ENCODE measurements around the gene PRKN.

Gene PRKN

GRCh38 chr6:162181741-162182401 lies 545.7 kb downstream of the PRKN start:
- H3K36me3 ChIP-seq (ENCODE audit: insufficient read depth, low read length): no peaks in the 10 kb centered on the region
- no peaks in the 10 kb centered on the region for H3K9me3 ChIP-seq (ENCODE audit: control insufficient read depth, insufficient read depth, low read length)
- no peaks in the 10 kb centered on the region for H3K4me1 ChIP-seq (ENCODE audit: insufficient read depth, low read length)
- H3K9ac ChIP-seq (ENCODE audit: low read depth, low read length): no peak overlapping the region

- H3K9me3 ChIP-seq (ENCODE audit: control insufficient read depth, insufficient read depth, low read length): no peaks in the 10 kb centered on the region
- no peaks in the 10 kb centered on the region for H3K4me1 ChIP-seq (ENCODE audit: insufficient read depth, low read length)
- no peaks in the 10 kb centered on the region for H3K36me3 ChIP-seq (ENCODE audit: insufficient read depth, low read length)
- no peak overlapping the region for H3K9ac ChIP-seq (ENCODE audit: low read depth, low read length)
These were observed 546.5 kb downstream of the PRKN start for GRCh38 chr6:162181111-162181510.

- Histone ChIP-seq H3K9ac (ENCODE audit: low read depth, low read length) (no peak overlapping the region), H3K9me3 (ENCODE audit: control insufficient read depth, insufficient read depth, low read length) (no peaks in the 10 kb centered on the region), H3K4me1 (ENCODE audit: insufficient read depth, low read length) (no peaks in the 10 kb centered on the region), H3K36me3 (ENCODE audit: insufficient read depth, low read length) (no peaks in the 10 kb centered on the region)
These were observed 548.2 kb downstream of the PRKN start for GRCh38 chr6:162179196-162179951.

GRCh38 chr6:162178666-162179065 lies 548.9 kb downstream of the PRKN start:
- no peaks in the 10 kb centered on the region for H3K36me3 ChIP-seq (ENCODE audit: insufficient read depth, low read length)
- no peaks in the 10 kb centered on the region for H3K4me1 ChIP-seq (ENCODE audit: insufficient read depth, low read length)
- no peaks in the 10 kb centered on the region for H3K9me3 ChIP-seq (ENCODE audit: control insufficient read depth, insufficient read depth, low read length)
- H3K9ac ChIP-seq (ENCODE audit: low read depth, low read length): no peak overlapping the region

GRCh38 chr6:162178266-162178665 lies 549.3 kb downstream of the PRKN start:
- H3K36me3 ChIP-seq (ENCODE audit: insufficient read depth, low read length): no peaks in the 10 kb centered on the region
- no peak overlapping the region for H3K9ac ChIP-seq (ENCODE audit: low read depth, low read length)
- no peaks in the 10 kb centered on the region for H3K9me3 ChIP-seq (ENCODE audit: control insufficient read depth, insufficient read depth, low read length)
- no peaks in the 10 kb centered on the region for H3K4me1 ChIP-seq (ENCODE audit: insufficient read depth, low read length)

GRCh38 chr6:162177746-162178145 lies 549.8 kb downstream of the PRKN start:
- H3K4me1 ChIP-seq (ENCODE audit: insufficient read depth, low read length): no peaks in the 10 kb centered on the region
- no peak overlapping the region for H3K9ac ChIP-seq (ENCODE audit: low read depth, low read length)
- no peaks in the 10 kb centered on the region for H3K36me3 ChIP-seq (ENCODE audit: insufficient read depth, low read length)
- no peaks in the 10 kb centered on the region for H3K9me3 ChIP-seq (ENCODE audit: control insufficient read depth, insufficient read depth, low read length)

GRCh38 chr6:162173466-162173865 lies 554.1 kb downstream of the PRKN start:
- Histone ChIP-seq H3K9ac (ENCODE audit: low read depth, low read length) (no peak overlapping the region), H3K4me1 (ENCODE audit: insufficient read depth, low read length) (no peaks in the 10 kb centered on the region), H3K9me3 (ENCODE audit: control insufficient read depth, insufficient read depth, low read length) (no peaks in the 10 kb centered on the region), H3K36me3 (ENCODE audit: insufficient read depth, low read length) (no peaks in the 10 kb centered on the region)

- Histone ChIP-seq H3K9ac (ENCODE audit: low read depth, low read length) (no peak overlapping the region), H3K36me3 (ENCODE audit: insufficient read depth, low read length) (no peaks in the 10 kb centered on the region), H3K9me3 (ENCODE audit: control insufficient read depth, insufficient read depth, low read length) (no peaks in the 10 kb centered on the region), H3K4me1 (ENCODE audit: insufficient read depth, low read length) (no peaks in the 10 kb centered on the region)
These were observed 562.1 kb downstream of the PRKN start for GRCh38 chr6:162165479-162165878.

GRCh38 chr6:162157167-162157870 lies 570.2 kb downstream of the PRKN start:
- Histone ChIP-seq H3K9me3 (ENCODE audit: control insufficient read depth, insufficient read depth, low read length) (no peaks in the 10 kb centered on the region), H3K36me3 (ENCODE audit: insufficient read depth, low read length) (no peaks in the 10 kb centered on the region), H3K9ac (ENCODE audit: low read depth, low read length) (no peak overlapping the region), H3K4me1 (ENCODE audit: insufficient read depth, low read length) (no peaks in the 10 kb centered on the region)

GRCh38 chr6:162156146-162156545 lies 571.4 kb downstream of the PRKN start:
- H3K9ac ChIP-seq (ENCODE audit: low read depth, low read length): no peak overlapping the region
- H3K9me3 ChIP-seq (ENCODE audit: control insufficient read depth, insufficient read depth, low read length): no peaks in the 10 kb centered on the region
- no peaks in the 10 kb centered on the region for H3K36me3 ChIP-seq (ENCODE audit: insufficient read depth, low read length)
- H3K4me1 ChIP-seq (ENCODE audit: insufficient read depth, low read length): no peaks in the 10 kb centered on the region

- H3K36me3 ChIP-seq (ENCODE audit: insufficient read depth, low read length): no peaks in the 10 kb centered on the region
- H3K9ac ChIP-seq (ENCODE audit: low read depth, low read length): no peak overlapping the region
- no peaks in the 10 kb centered on the region for H3K9me3 ChIP-seq (ENCODE audit: control insufficient read depth, insufficient read depth, low read length)
- peaks cover 2% of the 10 kb centered on the region; the same call in 1 of the 2 replicates for H3K4me1 ChIP-seq (ENCODE audit: insufficient read depth, low read length)
These were observed 572.6 kb downstream of the PRKN start for GRCh38 chr6:162154930-162155329.

- Histone ChIP-seq H3K36me3 (ENCODE audit: insufficient read depth, low read length) (no peaks in the 10 kb centered on the region), H3K9me3 (ENCODE audit: control insufficient read depth, insufficient read depth, low read length) (no peaks in the 10 kb centered on the region), H3K9ac (ENCODE audit: low read depth, low read length) (no peak overlapping the region), H3K4me1 (ENCODE audit: insufficient read depth, low read length) (peaks cover 3% of the 10 kb centered on the region; the same call in 1 of the 2 replicates)
These were observed 573.6 kb downstream of the PRKN start for GRCh38 chr6:162154001-162154400.

- Histone ChIP-seq H3K9ac (ENCODE audit: low read depth, low read length) (no peak overlapping the region), H3K9me3 (ENCODE audit: control insufficient read depth, insufficient read depth, low read length) (no peaks in the 10 kb centered on the region), H3K36me3 (ENCODE audit: insufficient read depth, low read length) (no peaks in the 10 kb centered on the region), H3K4me1 (ENCODE audit: insufficient read depth, low read length) (peaks cover 3% of the 10 kb centered on the region; the same call in 1 of the 2 replicates)
These were observed 574.4 kb downstream of the PRKN start for GRCh38 chr6:162153120-162153519.

GRCh38 chr6:162151021-162151665 lies 576.4 kb downstream of the PRKN start:
- H3K4me1 ChIP-seq (ENCODE audit: insufficient read depth, low read length): peaks cover 3% of the 10 kb centered on the region; the same call in 1 of the 2 replicates
- H3K9ac ChIP-seq (ENCODE audit: low read depth, low read length): no peak overlapping the region
- H3K36me3 ChIP-seq (ENCODE audit: insufficient read depth, low read length): no peaks in the 10 kb centered on the region
- no peaks in the 10 kb centered on the region for H3K9me3 ChIP-seq (ENCODE audit: control insufficient read depth, insufficient read depth, low read length)
